Posterior cingulate gyrus (tissue), 11 donors: ENCODE data around the gene TRA2B.
"Not testable (repeated sequence)": the region's sequence is repeated elsewhere in the genome, so short reads cannot be mapped to it uniquely, and the experiment has no call there.

Experiments
- DNase-seq, 10 donors: peaks; one replicate each; pipeline versions ENCODE4 v3.0.0 to v3.0.0-alpha.2; 2020 to 2021; ENCODE audit warnings: mixed read lengths in 3 of 10
- intact Hi-C: fragments of 100-400 bp; cut with DNase I; formaldehyde crosslinking; loops from one replicate; pipeline ENCODE4 v1.15.1; 2023

TRA2B gene

DNA sequence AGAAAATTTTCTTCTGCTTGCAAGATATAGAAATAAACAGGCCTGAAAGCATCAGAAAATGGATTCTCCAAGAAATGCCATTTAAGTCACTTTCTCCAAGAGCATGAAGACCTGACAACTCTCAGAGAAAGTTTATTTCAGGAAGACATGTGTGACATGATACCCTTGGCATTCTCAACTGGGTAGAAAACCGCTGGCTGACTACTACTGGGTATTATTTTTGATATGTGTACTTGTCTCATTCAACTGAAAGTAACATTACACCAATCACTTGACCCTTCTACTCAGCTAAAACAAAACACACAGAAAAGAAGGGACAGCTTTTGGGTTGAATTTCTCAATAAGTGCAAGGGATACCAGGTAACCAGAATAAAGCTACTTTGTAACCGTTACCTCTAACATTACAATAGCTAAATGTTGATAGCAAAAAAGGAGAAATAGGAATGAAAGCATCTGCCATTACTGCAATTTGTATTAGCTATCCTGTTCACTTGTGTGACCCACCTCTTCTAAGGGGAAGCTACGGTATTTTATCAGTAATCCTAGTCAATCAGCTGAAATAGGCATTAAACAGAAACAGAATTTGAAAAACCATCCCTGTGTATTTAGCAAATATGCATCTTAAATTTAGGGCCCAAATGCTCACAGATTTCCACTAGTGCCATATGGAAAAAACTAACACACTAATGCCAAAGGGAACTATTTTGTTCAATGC lies 7.3 kb downstream of the TRA2B start:
- no peak for DNase-seq
- intact Hi-C loops = loop anchor here (10.0 kb wide), 1 partner anchor 266 kb away; no protein-coding TSS in a partner anchor

DNA sequence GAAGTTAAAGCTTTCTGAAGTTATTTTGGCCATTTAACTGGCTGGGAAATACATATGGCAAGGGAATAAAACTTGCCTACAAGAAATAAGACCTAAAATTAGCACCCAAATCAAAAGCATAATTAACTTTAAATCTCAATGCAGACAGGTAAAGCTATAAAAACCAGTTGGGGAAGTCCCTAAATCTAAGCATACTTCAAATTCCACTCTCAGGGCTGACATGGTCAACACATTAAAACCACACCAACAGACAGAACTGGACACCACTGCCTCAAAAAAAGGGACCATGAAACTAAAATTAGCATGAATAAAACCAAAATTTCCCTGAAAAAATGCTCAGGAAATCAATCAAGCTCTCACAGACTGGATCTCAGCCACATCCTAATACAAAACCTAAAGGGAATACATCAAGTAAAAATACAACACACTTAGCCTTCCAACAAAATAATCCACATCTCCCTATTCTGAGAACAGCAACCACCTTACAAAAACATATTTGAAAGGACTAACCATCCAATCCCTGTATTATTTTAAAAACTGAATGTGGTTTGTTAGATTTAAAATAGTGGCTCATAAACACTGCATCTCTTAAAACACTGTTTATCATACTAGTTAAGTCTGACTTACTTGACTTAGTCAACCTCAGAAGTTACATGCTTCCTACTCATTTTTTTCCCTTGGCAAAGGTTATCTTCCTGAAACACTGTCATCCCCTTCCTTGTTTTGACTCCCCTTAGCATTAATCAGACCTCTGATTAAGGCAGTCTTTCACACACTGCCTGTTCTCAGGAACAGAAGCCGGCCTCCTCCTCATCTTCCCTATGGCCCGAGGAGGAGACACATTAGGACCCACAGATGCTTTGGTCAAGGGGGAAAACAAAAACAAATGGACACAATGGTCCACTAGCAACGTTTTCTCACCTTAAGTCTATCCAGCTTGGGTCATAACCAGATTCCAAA lies 8.3 kb downstream of the TRA2B start:
- intact Hi-C loops = loop anchor here (10.0 kb wide), 1 partner anchor 265 kb away; no protein-coding TSS in a partner anchor
- DNase-seq = no peak

DNA sequence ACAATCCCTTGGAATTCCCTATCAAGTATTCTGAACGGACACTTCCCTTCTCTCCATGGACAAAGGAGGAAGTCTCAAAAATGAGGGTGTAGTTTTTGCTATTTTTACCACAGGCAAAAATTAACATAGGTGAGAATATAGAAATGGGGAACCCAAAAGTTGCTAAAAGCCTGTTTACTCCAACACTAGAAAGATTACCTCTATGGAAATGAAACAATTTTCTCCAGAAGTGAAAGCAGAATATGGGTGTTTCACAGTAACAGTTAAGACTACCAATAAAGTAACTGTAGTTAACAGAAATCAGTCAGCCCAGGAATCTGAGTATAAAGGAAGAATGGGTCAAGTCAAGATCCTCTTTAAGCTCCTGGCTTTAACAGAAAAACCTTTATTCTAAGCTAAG lies 9.3 kb downstream of the TRA2B start:
- DNase-seq = no peak
- intact Hi-C loops = no loop called here

DNA sequence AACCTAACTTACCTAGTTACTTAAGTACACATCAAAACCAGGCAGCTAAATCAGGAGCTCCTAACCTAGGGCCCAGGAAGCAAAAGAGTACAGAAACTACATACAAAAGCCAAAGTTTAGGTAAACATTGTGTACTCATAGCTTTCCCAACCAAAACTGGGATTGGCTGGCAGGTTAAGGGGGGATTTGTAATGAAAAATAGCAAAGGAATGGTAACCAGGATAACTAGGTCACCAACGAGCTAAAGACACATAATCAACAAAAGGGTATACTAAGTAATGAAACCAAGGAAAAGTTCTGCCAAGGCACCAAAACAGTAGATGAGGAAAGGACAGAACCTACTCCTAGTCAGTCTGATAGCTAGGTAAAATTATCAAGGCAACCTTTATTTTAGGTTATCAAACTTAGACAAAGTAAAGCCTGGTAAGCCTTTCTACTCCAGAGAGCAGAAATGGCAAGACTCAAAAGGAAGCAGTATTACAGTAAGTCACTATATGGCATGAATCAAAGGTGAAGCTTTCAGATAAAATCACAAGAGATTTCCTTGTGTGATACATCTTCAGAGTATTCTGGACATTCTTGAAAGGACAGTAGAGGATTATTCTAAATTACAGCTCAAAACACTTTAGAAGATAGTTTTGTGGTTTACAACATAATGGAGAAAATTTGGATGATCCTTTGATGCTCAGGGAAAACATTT lies 10.2 kb downstream of the TRA2B start:
- no peak for DNase-seq
- intact Hi-C loops = no loop called here

DNA sequence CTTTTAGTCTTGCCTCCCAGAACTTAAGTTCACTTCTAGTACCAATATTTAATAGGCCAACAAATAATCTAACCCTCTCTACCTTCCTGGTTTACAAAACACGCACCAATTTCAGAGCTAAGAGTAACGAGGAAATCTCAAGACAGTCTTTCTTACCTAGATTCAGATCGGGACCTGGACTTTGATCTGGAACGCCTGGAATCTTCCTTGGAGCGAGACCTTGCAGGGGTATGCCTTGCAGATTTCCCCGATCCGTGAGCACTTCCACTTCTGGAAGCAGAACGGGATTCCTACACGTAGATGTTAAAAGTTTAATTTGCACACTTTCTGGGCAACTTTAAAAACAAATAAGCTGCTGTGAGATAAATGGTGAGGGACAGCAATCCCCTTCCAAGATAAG lies 11.4 kb downstream of the TRA2B start:
- DNase-seq = no peak
- intact Hi-C loops = no loop called here

DNA sequence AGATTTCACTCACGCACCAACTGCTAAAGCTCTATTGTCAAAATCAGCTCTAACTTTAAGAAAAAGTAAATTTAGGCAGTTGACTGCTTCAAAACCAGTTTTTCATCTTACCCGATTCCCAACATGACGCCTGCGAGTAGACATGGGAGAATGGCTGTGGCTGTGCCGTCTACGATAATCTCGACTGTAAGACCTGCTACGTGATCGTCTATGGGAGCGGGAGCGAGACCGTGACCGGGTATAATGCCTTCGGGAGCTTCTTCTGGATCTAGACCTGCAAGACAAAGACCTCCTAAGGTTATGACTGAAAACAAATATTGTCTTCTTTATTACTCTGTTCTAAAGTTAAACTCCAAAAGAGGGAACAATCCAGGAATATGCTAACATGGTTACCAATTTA lies 12.5 kb downstream of the TRA2B start:
- no peak for DNase-seq
- intact Hi-C loops = no loop called here

DNA sequence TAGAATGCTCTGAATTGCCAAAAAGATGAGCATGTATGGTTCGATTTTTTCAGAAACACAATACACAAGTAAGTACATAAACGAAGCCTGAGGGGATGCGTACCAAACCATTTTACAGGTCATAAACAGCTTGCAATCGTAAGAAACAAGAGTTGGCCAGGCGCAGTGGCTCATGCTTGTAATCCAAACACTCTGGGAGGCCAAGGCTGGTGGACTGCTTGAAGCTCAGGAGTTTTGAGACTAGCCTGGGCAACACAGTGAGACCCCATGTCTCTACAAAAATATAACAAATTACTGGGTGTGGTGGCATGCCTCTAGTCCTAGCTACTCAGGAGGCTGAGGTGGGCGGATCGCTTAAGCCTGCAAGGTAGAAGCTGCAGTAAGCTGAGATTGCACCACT lies 13.4 kb downstream of the TRA2B start:
- no peak for DNase-seq
- intact Hi-C loops = no loop called here

DNA sequence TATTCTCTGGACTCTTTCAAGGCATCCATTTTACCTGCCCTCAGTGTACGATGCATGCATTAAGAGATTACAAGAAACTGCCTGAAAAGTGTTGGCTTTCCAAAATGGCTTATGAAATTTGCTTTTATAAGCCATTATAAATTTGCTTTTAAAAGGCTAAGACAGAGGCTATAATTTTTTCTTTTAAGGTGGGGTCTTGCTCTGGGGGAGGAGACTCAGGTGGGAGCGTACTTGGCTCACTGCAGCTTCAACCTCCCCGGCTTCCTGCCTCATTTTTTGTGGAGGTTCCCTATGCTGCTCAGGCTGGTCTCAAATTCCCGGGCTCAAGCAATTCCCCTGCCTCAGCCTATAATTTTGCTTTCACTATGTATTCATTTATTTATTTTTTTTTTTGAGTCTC lies 17.6 kb downstream of the TRA2B start:
- intact Hi-C loops = no loop called here
- DNase-seq = no peak

DNA sequence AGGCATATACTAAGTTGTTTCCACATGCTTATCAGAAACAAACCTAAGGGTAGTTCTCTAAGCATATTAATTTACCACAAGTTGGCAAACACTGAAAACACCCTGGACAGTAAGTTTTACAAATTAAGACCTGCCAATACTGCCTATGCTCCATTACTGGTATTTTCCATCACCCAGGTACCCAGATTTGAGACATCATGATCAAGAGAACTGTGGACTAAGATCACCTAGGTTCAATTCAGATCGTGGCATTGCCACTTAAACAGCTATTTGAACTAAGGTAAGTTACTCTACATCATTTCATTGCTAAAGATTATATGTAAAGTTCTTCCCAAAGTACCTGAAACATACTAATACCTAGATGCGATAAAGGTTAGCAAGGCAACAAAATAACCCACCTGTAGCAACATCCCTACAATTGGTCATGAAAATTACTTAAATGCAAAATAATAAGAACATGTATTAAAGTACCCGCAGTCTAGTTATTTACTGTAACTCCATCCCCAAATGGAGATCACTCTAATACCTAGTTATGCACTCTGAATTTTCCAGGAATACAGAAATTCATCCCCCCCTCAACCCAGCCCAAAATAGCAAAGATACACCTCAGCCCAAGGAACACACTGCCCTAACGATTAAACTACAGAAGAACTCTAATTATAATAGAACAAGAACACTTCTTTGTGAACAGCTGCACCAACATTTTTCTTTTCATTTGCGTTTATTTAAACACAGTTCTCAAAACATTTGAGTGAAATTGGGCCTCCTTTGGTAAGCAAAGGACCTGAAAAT lies 21.6 kb downstream of the TRA2B start:
- intact Hi-C loops = no loop called here
- DNase-seq = no peak

DNA sequence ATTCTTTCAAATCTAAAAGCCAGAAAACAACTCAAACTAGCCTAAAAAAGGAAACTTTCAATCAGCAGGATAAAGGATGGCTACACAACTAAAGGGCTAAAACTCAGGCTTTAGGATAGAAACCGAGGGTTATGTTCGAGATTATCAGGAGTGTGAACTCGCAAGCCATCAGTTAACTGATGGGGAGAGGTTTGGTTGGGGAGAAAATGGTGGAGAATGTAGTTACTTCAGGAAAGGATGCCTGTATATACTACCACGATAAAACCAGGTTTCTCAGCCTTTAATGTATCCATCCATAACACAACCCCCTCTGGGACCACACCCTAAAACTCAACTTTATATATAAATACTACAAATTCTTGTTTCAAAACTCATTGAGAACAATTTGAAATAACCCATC lies 22.2 kb downstream of the TRA2B start:
- DNase-seq = no peak
- intact Hi-C loops = no loop called here

DNA sequence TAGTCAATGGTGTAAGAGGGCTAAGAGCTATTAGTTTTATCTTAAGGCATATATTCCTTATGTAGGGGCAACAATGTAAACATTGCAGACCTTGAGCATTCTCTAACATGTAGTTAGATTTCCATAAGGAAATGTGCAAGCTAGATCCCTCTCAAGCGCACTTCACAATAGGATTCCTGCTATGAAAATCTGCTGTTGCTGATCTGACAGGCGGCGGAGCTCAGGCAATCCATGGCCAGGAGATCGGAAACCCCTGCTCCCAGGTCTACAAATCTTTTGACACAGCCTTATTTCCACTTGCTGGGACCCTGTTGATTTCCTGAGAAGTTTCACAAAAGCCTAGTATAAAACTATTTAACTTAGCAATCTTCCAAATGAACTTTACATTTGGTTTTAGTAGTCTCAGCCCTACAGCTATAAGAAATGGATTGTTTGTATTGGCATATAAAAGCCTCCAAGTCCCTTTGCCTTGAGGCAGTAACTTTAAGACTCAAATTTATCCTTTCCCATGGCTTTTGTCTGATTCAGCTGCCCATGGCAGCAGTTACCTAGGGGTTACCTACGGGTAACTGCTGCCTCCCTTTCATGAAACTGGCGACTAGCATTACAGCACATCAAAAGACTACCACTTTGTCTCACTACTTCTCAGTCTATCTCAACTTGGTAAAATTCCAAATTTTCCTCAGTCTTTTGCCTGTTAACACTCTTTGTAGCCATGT lies 22.7 kb downstream of the TRA2B start:
- intact Hi-C loops = no loop called here
- DNase-seq = no peak

DNA sequence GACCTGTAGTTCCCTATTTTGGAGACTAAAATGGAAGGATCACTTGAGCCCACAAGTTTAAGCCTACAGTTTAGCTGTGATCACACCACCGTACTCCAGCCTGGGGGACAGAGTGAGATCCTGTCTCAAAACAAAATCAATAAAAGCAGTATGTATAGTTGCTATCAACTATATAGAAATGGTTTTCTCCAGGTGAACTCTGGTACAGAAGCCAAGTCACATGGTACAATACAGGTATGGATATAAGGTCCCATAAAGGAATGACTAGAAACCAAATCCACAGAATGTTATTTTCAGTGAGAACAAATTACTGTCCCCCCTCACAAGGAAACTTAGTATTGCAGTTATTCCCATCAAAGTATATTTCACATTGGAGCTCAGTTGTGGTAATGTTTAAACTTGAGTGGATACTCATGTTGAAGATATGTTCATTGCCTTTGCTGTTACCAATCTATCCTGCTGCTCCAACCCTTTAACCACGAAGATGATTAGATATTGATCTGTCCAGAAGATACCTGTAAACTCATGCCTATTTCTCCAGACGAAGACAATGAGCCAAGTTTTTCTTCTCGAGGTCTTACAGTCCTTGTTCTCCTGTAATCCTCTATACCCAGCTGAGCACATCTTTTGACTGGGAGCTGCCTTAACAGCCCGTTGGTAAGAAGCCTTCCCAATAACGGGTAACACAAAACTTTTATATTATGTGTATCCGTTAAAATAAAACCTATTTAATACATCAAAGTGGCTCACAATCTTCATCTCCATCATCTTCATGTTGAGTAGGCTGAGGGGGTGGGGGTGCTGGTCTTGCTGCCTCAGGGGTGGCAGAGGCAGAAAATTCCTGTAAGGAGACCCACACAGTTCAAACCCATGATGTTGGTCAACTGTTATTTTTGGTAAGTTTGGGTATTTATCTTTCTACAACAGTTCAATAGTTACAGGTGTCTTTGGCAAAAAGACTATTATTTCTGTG lies 24.6 kb downstream of the TRA2B start:
- intact Hi-C loops = no loop called here
- no peak for DNase-seq

DNA sequence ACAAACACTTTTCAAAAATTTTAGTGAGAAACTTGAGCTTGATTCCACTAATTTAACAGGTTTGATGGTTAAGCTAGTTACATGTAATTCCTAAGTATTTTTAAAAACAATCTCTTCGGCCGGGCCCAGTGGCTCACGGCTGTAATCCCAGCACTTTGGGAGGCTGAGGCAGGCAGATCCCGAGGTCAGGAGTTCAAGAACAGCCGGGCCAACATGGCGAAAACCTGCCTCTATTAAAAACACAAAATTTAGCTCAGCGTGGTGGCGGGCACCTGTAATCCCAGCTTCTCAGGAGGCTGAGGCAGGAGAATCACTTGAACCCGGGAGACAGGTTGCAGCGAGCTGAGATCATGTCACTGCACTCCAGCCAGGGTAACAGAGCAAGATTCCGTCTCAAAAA lies 25.3 kb downstream of the TRA2B start:
- intact Hi-C loops = no loop called here
- DNase-seq = no peak

DNA sequence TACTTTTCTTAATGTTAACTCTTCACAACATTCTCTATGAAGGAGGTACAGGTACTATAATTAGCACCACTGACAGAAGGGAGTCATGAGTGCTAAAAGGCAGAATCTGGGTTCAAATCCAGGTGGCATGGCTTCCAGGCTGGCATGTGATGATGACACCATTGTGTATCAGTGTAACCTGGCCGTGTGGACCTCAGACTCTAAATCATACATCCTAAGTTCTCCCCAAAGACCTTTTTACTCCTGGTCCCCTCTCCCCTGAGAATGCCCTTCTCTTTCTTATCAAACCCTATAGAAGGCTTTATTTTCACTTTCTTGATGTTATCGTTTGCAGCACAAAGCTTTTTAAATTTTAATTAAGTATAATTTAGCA lies 26.8 kb downstream of the TRA2B start:
- intact Hi-C loops = not testable (repeated sequence)

DNA sequence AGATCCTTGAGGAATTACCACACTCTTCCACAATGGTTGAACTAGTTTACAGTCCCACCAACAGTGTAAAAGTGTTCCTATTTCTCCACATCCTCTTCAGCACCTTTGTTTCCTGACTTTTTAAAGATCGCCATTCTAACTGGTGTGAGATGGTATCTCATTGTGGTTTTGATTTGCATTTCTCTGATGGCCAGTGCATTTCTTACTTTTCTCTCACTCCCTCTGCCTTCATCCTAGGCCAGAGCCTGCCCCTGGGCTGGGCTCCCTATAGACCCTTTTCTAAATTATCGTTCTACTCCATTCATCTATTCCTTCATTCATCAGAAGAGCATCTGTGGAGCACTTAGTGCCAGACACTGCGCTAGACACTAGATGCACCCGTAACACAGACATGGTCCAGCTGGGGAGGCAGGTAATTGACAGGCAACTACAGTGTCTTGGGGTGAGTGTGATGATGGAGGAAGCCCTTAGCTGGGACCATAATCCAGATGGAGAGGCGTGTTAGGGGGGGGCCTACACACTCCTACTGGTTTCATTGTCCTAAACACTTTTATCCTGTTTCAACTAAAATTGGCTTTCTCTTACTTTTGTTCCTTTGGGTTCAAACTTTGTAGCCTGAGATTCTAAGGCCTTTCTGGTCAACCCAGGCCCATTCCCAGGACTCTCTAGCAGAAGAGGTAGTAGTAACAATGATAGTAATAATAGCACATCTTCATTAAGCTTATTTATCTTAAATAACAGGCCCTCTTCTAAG lies 27.3 kb downstream of the TRA2B start:
- intact Hi-C loops, DNase-seq: not testable (repeated sequence)

More for the DNA sequence above, 26.8 kb downstream of the TRA2B start:
- DNase-seq = not testable (repeated sequence)

DNA sequence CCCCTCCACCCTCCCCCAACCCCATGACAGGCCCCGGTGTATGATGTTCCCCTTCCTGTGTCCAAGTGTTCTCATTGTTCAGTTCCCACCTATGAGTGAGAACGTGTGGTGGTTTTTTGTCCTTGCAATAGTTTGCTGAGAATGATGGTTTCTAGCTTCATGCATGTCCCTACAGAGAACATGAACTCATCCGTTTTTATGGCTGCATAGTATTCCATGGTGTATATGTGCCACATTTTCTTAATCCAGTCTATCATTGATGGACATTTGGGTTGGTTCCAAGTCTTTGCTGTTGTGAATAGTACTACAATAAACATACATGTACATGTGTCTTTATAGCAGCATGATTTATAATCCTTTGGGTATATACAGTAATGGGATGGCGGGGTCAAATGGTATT lies 27.9 kb downstream of the TRA2B start:
- DNase-seq, intact Hi-C loops: not testable (repeated sequence)

DNA sequence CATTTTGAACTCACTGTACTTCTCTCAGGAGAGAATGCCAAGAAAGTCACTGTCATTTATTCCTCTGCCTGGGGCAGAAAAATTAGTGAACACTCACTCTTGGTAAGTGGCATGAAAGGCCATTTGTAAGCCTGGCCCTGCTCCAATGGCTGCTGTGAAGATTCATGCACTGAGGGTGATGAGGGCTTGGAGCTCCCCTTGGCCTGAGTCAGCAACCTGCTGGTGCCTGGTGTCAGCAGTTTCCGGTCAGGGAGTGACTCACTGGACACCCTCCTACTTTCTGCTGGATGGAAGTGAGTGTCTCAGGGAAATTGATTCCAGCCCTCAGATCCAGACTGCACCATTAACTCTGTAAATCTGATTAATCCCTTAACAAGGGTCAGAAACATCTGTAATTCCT lies 37.6 kb downstream of the TRA2B start:
- DNase-seq = no peak
- intact Hi-C loops = no loop called here

DNA sequence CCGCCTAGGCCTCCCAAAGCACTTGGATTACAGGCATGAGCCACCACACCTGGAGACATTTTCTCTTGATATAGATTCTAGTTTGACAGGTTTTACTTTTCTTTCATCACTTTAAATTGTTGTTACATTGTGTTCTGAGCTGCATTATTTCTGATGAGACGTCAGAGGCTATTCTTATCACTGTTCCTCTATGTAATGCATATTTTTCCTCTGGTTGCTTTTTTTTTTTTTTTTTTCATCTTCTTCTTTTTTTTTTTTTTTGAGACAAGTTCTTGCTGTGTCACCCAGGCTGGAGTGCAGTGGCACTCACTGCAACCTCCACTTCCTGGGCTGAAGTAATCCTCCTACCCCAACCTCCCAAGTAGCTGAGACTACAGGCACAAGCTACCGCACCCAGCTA lies 41.2 kb downstream of the TRA2B start:
- intact Hi-C loops = no loop called here
- DNase-seq = no peak
